ENCODE results near the gene NOG. TPM values are rescaled to one million over a fixed set of nuclear protein-coding genes. Genes with fewer than 3 reads are reported as not detected.

NOG gene
- total RNA-seq, 1 experiment from 2014 or later, result 9.2 TPM

DNA sequence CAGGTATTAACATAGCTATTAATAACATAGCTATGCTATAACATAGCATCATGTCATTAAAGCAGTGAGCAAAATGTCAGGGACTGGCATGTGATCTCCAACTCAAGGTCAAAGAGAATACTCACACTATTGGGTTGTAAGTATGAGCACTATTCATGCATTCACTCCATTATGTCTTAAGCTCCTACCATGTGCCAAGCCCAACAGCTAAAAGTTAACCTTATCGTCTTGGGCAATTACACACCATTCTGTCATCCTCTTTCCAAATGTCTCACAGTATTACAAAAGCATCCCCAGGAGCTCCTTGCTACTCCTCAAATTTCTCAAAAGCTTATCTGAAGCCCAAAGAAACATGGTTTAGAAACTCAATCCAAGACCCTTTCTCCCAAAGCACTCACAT is 22.0 kb upstream of the NOG start:
- no peaks in the 10 kb centered on the region for H3K9me3 ChIP-seq (ENCODE audit: control insufficient read depth, insufficient read depth, low read depth, low read length)
- DNase-seq (ENCODE audit: low read depth, low spot score), result no peak
- no peak overlapping the region for H3K27ac ChIP-seq (ENCODE audit: low read length)
- in situ Hi-C loops (cut with HindIII; ENCODE audit: low pct_unique_long_range_greater_than_20kb, low sequenced_read_pairs) (no loop called here), intact Hi-C loops (cut with micrococcal nuclease; ENCODE audit: unreplicated experiment) (no loop called here)
- H3K36me3 ChIP-seq (ENCODE audit: control insufficient read depth, insufficient read depth, low read length), result no peaks in the 10 kb centered on the region
- no peaks in the 10 kb centered on the region for H3K4me1 ChIP-seq (ENCODE audit: control insufficient read depth, insufficient read depth, low read length)
- BruUV-seq (replicated peaks), result no TSS peak
- CTCF ChIA-PET, result no interaction called here
- no peak for ATAC-seq
- TF ChIP-seq SIN3A (IDR thresholded peaks at IDR 0.05; ENCODE audit: borderline replicate concordance, insufficient read depth, low read depth, low read length) (no peak), TCF7L2 (IDR thresholded peaks at IDR 0.05; ENCODE audit: low read depth, low read length) (no peak), POLR2AphosphoS5 (IDR thresholded peaks at IDR 0.05; ENCODE audit: low read depth, low read length) (no peak)
- POLR2A ChIA-PET, result no interaction called here
- peaks cover 3% of the 10 kb centered on the region for H3K27me3 ChIP-seq (ENCODE audit: control insufficient read depth, insufficient read depth, low read length)
- no peak overlapping the region for H3K4me3 ChIP-seq (ENCODE audit: low read depth in 2 of 2, low read length in 2 of 2)

DNA sequence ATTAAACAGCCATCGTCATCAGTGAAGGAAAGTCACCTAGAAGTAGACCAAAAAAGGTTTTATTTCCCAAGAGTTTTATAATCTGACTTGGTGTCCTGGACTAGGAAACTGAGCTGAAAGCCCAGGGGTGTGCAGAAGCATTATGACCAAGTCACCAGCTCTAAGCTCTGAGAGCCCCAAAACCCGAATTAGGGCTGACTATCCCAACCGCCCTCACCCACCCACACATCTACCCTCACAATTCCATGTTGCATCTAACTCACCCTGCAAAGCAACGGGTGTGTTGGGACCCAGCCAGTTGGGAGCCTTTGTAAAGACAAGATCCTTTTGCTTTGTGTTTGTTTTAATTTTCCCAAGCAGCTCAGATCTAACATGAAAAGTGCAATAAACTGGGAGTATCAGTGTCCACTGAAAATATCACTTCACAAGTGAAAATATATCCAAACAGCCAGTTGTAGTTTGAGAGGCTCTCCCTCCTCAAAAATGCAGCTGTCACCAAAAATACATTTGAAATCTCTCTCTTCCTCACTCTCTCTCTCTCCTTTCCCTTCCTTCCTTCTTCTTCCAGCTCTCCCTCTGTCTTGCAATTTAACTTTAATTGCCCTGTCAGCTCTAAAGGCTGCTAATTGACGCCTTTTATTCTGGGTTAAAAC is 16.2 kb upstream of the NOG start:
- ChIA-PET POLR2A (no interaction called here), CTCF (interaction anchor here (0.6 kb wide), 1 partner anchor 18 kb away, joined by 4 read pairs; no protein-coding TSS in a partner anchor)
- BruUV-seq (replicated peaks), result no TSS peak
- H3K4me1 ChIP-seq (ENCODE audit: control insufficient read depth, insufficient read depth, low read length), result no peaks in the 10 kb centered on the region
- TF ChIP-seq SIN3A (IDR thresholded peaks at IDR 0.05; ENCODE audit: borderline replicate concordance, insufficient read depth, low read depth, low read length) (no peak), POLR2AphosphoS5 (IDR thresholded peaks at IDR 0.05; ENCODE audit: low read depth, low read length) (no peak), TCF7L2 (IDR thresholded peaks at IDR 0.05; ENCODE audit: low read depth, low read length) (no peak)
- TF ChIP-seq, protein P1, sequence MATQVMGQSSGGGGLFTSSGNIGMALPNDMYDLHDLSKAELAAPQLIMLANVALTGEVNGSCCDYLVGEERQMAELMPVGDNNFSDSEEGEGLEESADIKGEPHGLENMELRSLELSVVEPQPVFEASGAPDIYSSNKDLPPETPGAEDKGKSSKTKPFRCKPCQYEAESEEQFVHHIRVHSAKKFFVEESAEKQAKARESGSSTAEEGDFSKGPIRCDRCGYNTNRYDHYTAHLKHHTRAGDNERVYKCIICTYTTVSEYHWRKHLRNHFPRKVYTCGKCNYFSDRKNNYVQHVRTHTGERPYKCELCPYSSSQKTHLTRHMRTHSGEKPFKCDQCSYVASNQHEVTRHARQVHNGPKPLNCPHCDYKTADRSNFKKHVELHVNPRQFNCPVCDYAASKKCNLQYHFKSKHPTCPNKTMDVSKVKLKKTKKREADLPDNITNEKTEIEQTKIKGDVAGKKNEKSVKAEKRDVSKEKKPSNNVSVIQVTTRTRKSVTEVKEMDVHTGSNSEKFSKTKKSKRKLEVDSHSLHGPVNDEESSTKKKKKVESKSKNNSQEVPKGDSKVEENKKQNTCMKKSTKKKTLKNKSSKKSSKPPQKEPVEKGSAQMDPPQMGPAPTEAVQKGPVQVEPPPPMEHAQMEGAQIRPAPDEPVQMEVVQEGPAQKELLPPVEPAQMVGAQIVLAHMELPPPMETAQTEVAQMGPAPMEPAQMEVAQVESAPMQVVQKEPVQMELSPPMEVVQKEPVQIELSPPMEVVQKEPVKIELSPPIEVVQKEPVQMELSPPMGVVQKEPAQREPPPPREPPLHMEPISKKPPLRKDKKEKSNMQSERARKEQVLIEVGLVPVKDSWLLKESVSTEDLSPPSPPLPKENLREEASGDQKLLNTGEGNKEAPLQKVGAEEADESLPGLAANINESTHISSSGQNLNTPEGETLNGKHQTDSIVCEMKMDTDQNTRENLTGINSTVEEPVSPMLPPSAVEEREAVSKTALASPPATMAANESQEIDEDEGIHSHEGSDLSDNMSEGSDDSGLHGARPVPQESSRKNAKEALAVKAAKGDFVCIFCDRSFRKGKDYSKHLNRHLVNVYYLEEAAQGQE (IDR thresholded peaks at IDR 0.05; ENCODE audit: insufficient read depth in 1 of 2, low read depth in 2 of 2, low read length in 1 of 2), result no peak
- TF ChIP-seq, protein P2, sequence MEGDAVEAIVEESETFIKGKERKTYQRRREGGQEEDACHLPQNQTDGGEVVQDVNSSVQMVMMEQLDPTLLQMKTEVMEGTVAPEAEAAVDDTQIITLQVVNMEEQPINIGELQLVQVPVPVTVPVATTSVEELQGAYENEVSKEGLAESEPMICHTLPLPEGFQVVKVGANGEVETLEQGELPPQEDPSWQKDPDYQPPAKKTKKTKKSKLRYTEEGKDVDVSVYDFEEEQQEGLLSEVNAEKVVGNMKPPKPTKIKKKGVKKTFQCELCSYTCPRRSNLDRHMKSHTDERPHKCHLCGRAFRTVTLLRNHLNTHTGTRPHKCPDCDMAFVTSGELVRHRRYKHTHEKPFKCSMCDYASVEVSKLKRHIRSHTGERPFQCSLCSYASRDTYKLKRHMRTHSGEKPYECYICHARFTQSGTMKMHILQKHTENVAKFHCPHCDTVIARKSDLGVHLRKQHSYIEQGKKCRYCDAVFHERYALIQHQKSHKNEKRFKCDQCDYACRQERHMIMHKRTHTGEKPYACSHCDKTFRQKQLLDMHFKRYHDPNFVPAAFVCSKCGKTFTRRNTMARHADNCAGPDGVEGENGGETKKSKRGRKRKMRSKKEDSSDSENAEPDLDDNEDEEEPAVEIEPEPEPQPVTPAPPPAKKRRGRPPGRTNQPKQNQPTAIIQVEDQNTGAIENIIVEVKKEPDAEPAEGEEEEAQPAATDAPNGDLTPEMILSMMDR (IDR thresholded peaks at IDR 0.05), result no peak
- H3K36me3 ChIP-seq (ENCODE audit: control insufficient read depth, insufficient read depth, low read length), result no peaks in the 10 kb centered on the region
- intact Hi-C loops (cut with micrococcal nuclease; ENCODE audit: unreplicated experiment) (no loop called here), in situ Hi-C loops (cut with HindIII; ENCODE audit: low pct_unique_long_range_greater_than_20kb, low sequenced_read_pairs) (no loop called here)
- DNase-seq (ENCODE audit: low read depth, low spot score) (no peak), ATAC-seq (no peak)
- no peak overlapping the region for H3K4me3 ChIP-seq (ENCODE audit: low read depth in 2 of 2, low read length in 2 of 2)
- no peaks in the 10 kb centered on the region; the same call in none of the 2 replicates for H3K27me3 ChIP-seq (ENCODE audit: control insufficient read depth, insufficient read depth, low read length)
- no peak overlapping the region for H3K27ac ChIP-seq (ENCODE audit: low read length)
- no peaks in the 10 kb centered on the region for H3K9me3 ChIP-seq (ENCODE audit: control insufficient read depth, insufficient read depth, low read depth, low read length)

DNA sequence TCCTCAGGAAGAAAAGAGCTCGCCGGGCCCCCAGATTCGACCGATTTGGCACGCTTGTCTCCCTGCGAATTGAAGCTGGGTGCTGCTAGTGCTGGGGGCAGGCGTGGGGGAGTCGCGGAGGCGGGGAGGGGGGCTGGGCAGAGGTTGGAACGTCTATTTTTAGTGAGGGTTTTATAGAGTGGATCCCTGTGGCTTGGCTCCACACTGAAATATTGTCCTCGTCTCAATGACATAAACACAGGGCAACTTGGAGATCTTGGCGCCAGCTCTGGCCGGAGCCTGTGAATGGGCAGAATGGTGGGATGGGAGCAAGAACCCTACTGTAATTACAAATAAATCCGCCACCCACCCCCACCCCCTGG is 15.7 kb upstream of the NOG start:
- ATAC-seq (no peak), DNase-seq (ENCODE audit: low read depth, low spot score) (no peak)
- in situ Hi-C loops (cut with HindIII; ENCODE audit: low pct_unique_long_range_greater_than_20kb, low sequenced_read_pairs) (no loop called here), intact Hi-C loops (cut with micrococcal nuclease; ENCODE audit: unreplicated experiment) (no loop called here)
- no TSS peak for BruUV-seq (replicated peaks)
- ChIA-PET POLR2A (no interaction called here), CTCF (interaction anchor here (0.6 kb wide), 1 partner anchor 17 kb away, joined by 4 read pairs; no protein-coding TSS in a partner anchor)
- Histone ChIP-seq H3K4me3 (ENCODE audit: low read depth in 2 of 2, low read length in 2 of 2) (no peak overlapping the region), H3K36me3 (ENCODE audit: control insufficient read depth, insufficient read depth, low read length) (no peaks in the 10 kb centered on the region), H3K27me3 (ENCODE audit: control insufficient read depth, insufficient read depth, low read length) (no peaks in the 10 kb centered on the region; the same call in 1 of the 2 replicates), H3K9me3 (ENCODE audit: control insufficient read depth, insufficient read depth, low read depth, low read length) (no peaks in the 10 kb centered on the region), H3K4me1 (ENCODE audit: control insufficient read depth, insufficient read depth, low read length) (no peaks in the 10 kb centered on the region), H3K27ac (ENCODE audit: low read length) (no peak overlapping the region)
- no peak for TF ChIP-seq SIN3A (IDR thresholded peaks at IDR 0.05; ENCODE audit: borderline replicate concordance, insufficient read depth, low read depth, low read length)
- TF ChIP-seq, protein P2 (IDR thresholded peaks at IDR 0.05), result no peak

All from Panc1 (cell line).